Measurements from ENCODE around the gene LRRC15.
A peak's percentile ranks its signal among the peaks of the same experiment; 100 is the strongest.

The LRRC15 gene

DNA sequence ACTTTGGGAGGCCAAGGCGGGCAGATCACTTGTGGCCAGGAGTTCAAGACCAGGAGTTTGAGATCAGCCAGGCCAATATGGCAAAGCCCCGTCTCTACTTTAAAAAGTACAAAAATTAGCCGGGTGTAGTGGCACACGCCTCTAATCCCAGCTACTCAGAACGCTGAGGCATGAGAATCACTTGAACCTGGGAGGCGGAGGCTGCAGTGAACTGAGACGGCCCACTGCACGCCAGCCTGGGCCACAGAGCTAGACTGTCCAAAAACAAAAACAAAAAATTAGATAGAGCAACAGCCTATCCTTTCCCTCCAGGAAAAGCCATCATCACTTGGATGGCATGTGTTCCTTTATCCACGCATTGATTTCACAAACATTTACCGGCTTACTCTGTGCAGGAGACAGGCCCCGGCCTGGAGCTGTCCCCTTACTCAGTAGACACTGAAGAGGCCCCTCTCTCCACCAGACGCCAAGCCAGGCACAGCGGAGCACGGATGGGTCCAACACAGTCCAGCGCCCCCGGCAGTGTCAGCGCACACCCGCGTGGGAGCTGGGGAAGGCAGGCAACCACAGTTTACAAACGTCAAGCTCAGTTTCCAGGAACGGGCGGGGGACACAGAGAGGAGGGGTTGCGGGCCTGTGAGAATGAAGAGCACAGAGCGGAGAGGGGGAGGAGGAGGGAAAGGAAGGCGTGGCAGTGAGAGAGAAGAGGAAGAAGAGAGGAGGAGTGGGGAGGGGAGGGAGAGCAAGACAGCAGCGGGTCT is 26.4 kb upstream of the LRRC15 start:
- H4K91ac ChIP-seq (ENCODE audit: low read depth, low read length): no peak overlapping the region
- no peak overlapping the region for H3K4ac ChIP-seq (ENCODE audit: low read depth, low read length)
- no peaks in the 10 kb centered on the region for H3K36me3 ChIP-seq (ENCODE audit: control insufficient read depth in 1 of 2, insufficient read depth in 2 of 2, low read length in 2 of 2)
- no peaks in the 10 kb centered on the region for H3K79me2 ChIP-seq (ENCODE audit: control insufficient read depth, insufficient read depth, low read length, poor library complexity)
- H3K4me3 ChIP-seq (ENCODE audit: low read depth, low read length): no peak overlapping the region
- H3K18ac ChIP-seq (ENCODE audit: low read length): no peak overlapping the region
- no peak for DNase-seq
- H3K23ac ChIP-seq (ENCODE audit: low read length): no peak overlapping the region
- no peaks in the 10 kb centered on the region for H3K9me3 ChIP-seq (ENCODE audit: insufficient read depth, low read depth, low read length)
- no peak overlapping the region for H3K14ac ChIP-seq (ENCODE audit: low read length)
- no peak overlapping the region for H2BK12ac ChIP-seq (ENCODE audit: low read length)
- no peak overlapping the region for H2BK5ac ChIP-seq (ENCODE audit: low read depth, low read length, poor library complexity)
- H3K27ac ChIP-seq (ENCODE audit: low read depth, low read length): no peak overlapping the region
- no peak overlapping the region for H4K8ac ChIP-seq (ENCODE audit: low read depth, low read length)
- no peak overlapping the region for H3K4me2 ChIP-seq (ENCODE audit: low read length)
- peak overlapping the region; percentile 1 for H2AFZ ChIP-seq (ENCODE audit: insufficient read depth, low read length, poor library complexity)
- WGBS (ENCODE audit: extremely low coverage, insufficient coverage, insufficient read length): no CpG with 5 or more reads among the region's 26 CpGs
- no peaks in the 10 kb centered on the region for H3K4me1 ChIP-seq (ENCODE audit: control insufficient read depth in 1 of 2, insufficient read depth in 2 of 2, low read length in 2 of 2)
- peaks cover 6% of the 10 kb centered on the region for H3K27me3 ChIP-seq (ENCODE audit: insufficient read depth, low read length)
- no peak overlapping the region for H4K12ac ChIP-seq (ENCODE audit: low read depth, low read length)
- H2AK5ac ChIP-seq (ENCODE audit: low read length): no peak overlapping the region
- H3K9ac ChIP-seq (ENCODE audit: low read length): no peak overlapping the region
- H2BK120ac ChIP-seq (ENCODE audit: insufficient read depth, low read length, poor library complexity): no peak overlapping the region
- H3K79me1 ChIP-seq (ENCODE audit: low read length): no peaks in the 10 kb centered on the region

DNA sequence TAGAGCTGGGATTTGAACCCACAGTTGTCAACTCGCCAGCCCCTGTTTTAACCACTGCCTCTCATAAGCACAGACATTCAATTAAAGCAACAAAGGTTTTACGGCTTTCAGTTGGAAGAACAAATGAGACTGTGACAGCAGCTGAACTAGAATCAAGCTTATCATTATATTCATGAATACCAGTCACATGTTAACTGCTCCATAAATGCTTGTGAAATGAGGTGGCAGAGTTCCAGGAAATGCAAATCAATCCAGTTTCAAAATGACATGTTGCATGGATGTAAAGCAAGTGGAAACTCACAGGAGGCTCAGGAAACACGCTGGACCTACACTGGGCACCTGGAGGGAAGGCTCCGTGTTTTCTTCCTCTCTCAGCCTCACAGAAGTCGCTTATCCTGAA is 25.7 kb upstream of the LRRC15 start:
- H3K27me3 ChIP-seq (ENCODE audit: insufficient read depth, low read length): peaks cover 6% of the 10 kb centered on the region

DNA sequence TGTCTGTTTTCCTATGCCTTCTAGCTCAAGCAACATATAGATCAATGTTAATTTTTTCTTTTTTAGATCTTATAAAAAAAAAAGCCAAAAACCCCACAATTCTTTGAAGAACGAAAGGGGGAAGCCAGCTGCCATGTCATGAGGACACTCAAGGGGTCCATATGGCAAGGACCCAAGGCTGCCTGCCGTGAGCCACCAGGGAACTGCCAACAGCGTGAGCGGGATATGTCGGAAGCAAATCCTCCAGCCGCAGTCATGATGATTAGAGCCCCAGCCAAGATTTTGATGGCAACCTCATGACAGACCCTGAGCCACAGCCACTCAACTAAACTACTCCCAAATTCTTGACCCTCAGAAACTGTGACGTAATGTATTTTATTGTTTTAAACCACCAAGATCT is 23.0 kb upstream of the LRRC15 start:
- Histone ChIP-seq H3K9ac (ENCODE audit: low read length) (no peak overlapping the region), H3K79me1 (ENCODE audit: low read length) (no peaks in the 10 kb centered on the region), H4K91ac (ENCODE audit: low read depth, low read length) (no peak overlapping the region), H4K12ac (ENCODE audit: low read depth, low read length) (no peak overlapping the region), H3K4me2 (ENCODE audit: low read length) (no peak overlapping the region), H2BK12ac (ENCODE audit: low read length) (no peak overlapping the region), H3K23ac (ENCODE audit: low read length) (no peak overlapping the region), H3K27me3 (ENCODE audit: insufficient read depth, low read length) (peaks cover 6% of the 10 kb centered on the region), H3K9me3 (ENCODE audit: insufficient read depth, low read depth, low read length) (no peaks in the 10 kb centered on the region), H3K14ac (ENCODE audit: low read length) (no peak overlapping the region), H3K27ac (ENCODE audit: low read depth, low read length) (no peak overlapping the region), H2BK5ac (ENCODE audit: low read depth, low read length, poor library complexity) (no peak overlapping the region), H3K4me1 (ENCODE audit: control insufficient read depth in 1 of 2, insufficient read depth in 2 of 2, low read length in 2 of 2) (no peaks in the 10 kb centered on the region), H3K4ac (ENCODE audit: low read depth, low read length) (no peak overlapping the region), H2BK120ac (ENCODE audit: insufficient read depth, low read length, poor library complexity) (no peak overlapping the region), H3K4me3 (ENCODE audit: low read depth, low read length) (no peak overlapping the region), H3K79me2 (ENCODE audit: control insufficient read depth, insufficient read depth, low read length, poor library complexity) (no peaks in the 10 kb centered on the region), H2AFZ (ENCODE audit: insufficient read depth, low read length, poor library complexity) (no peak overlapping the region), H3K36me3 (ENCODE audit: control insufficient read depth in 1 of 2, insufficient read depth in 2 of 2, low read length in 2 of 2) (no peaks in the 10 kb centered on the region), H2AK5ac (ENCODE audit: low read length) (no peak overlapping the region), H3K18ac (ENCODE audit: low read length) (no peak overlapping the region), H4K8ac (ENCODE audit: low read depth, low read length) (no peak overlapping the region)
- DNase-seq: no peak
- WGBS (ENCODE audit: extremely low coverage, insufficient coverage, insufficient read length): no CpG with 5 or more reads among the region's 7 CpGs

More for the DNA sequence above, 25.7 kb upstream of the LRRC15 start:
- Histone ChIP-seq H3K4me1 (ENCODE audit: control insufficient read depth in 1 of 2, insufficient read depth in 2 of 2, low read length in 2 of 2) (no peaks in the 10 kb centered on the region), H3K36me3 (ENCODE audit: control insufficient read depth in 1 of 2, insufficient read depth in 2 of 2, low read length in 2 of 2) (no peaks in the 10 kb centered on the region), H3K4me2 (ENCODE audit: low read length) (no peak overlapping the region), H3K79me1 (ENCODE audit: low read length) (no peaks in the 10 kb centered on the region), H3K23ac (ENCODE audit: low read length) (no peak overlapping the region), H3K9me3 (ENCODE audit: insufficient read depth, low read depth, low read length) (no peaks in the 10 kb centered on the region), H3K4ac (ENCODE audit: low read depth, low read length) (no peak overlapping the region), H3K4me3 (ENCODE audit: low read depth, low read length) (no peak overlapping the region), H4K8ac (ENCODE audit: low read depth, low read length) (no peak overlapping the region), H2BK5ac (ENCODE audit: low read depth, low read length, poor library complexity) (no peak overlapping the region), H3K27ac (ENCODE audit: low read depth, low read length) (no peak overlapping the region), H3K14ac (ENCODE audit: low read length) (no peak overlapping the region), H2BK120ac (ENCODE audit: insufficient read depth, low read length, poor library complexity) (no peak overlapping the region), H4K12ac (ENCODE audit: low read depth, low read length) (no peak overlapping the region), H2AFZ (ENCODE audit: insufficient read depth, low read length, poor library complexity) (no peak overlapping the region), H3K18ac (ENCODE audit: low read length) (no peak overlapping the region), H4K91ac (ENCODE audit: low read depth, low read length) (no peak overlapping the region), H3K79me2 (ENCODE audit: control insufficient read depth, insufficient read depth, low read length, poor library complexity) (no peaks in the 10 kb centered on the region), H2AK5ac (ENCODE audit: low read length) (no peak overlapping the region), H3K9ac (ENCODE audit: low read length) (no peak overlapping the region), H2BK12ac (ENCODE audit: low read length) (no peak overlapping the region)
- DNase-seq: peak; percentile 33 to 61
- no CpG with 5 or more reads among the region's 5 CpGs for WGBS (ENCODE audit: extremely low coverage, insufficient coverage, insufficient read length)

DNA sequence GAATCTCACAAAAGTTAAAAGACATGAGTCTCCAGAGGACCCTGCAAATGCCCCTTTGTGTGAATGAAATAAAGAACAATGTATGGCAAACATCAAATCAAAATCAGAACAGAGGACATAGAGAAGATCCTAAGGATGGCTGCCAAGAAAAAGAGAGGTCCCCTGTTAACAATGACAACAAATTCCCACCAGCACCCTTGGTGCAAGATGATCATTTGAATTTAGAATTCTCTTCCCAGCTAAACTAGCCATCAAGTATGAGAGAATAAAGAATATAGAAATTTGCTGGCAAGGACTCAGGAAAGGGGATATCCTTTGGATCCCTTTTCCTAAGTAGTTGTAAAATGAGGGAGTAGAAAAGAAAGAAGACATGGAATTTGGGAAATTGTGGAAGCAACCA is 21.3 kb upstream of the LRRC15 start:
- H3K4me1 ChIP-seq (ENCODE audit: control insufficient read depth in 1 of 2, insufficient read depth in 2 of 2, low read length in 2 of 2): peaks cover 0 to under 1% of the 10 kb centered on the region in 2 experiments
- no peak overlapping the region for H2BK12ac ChIP-seq (ENCODE audit: low read length)
- H3K36me3 ChIP-seq (ENCODE audit: control insufficient read depth in 1 of 2, insufficient read depth in 2 of 2, low read length in 2 of 2): no peaks in the 10 kb centered on the region
- H3K14ac ChIP-seq (ENCODE audit: low read length): no peak overlapping the region
- H3K79me1 ChIP-seq (ENCODE audit: low read length): no peaks in the 10 kb centered on the region
- H3K27me3 ChIP-seq (ENCODE audit: insufficient read depth, low read length): no peaks in the 10 kb centered on the region
- no peak overlapping the region for H3K18ac ChIP-seq (ENCODE audit: low read length)
- H3K4me2 ChIP-seq (ENCODE audit: low read length): no peak overlapping the region
- no peak overlapping the region for H3K4me3 ChIP-seq (ENCODE audit: low read depth, low read length)
- H2BK120ac ChIP-seq (ENCODE audit: insufficient read depth, low read length, poor library complexity): no peak overlapping the region
- no peak overlapping the region for H2AK5ac ChIP-seq (ENCODE audit: low read length)
- H3K4ac ChIP-seq (ENCODE audit: low read depth, low read length): no peak overlapping the region
- no peak overlapping the region for H3K9ac ChIP-seq (ENCODE audit: low read length)
- H4K8ac ChIP-seq (ENCODE audit: low read depth, low read length): no peak overlapping the region
- no peak overlapping the region for H4K91ac ChIP-seq (ENCODE audit: low read depth, low read length)
- no peak for DNase-seq
- no peaks in the 10 kb centered on the region for H3K9me3 ChIP-seq (ENCODE audit: insufficient read depth, low read depth, low read length)
- H2BK5ac ChIP-seq (ENCODE audit: low read depth, low read length, poor library complexity): no peak overlapping the region
- H3K23ac ChIP-seq (ENCODE audit: low read length): no peak overlapping the region
- no peak overlapping the region for H3K27ac ChIP-seq (ENCODE audit: low read depth, low read length)
- H4K12ac ChIP-seq (ENCODE audit: low read depth, low read length): no peak overlapping the region
- no peak overlapping the region for H2AFZ ChIP-seq (ENCODE audit: insufficient read depth, low read length, poor library complexity)
- H3K79me2 ChIP-seq (ENCODE audit: control insufficient read depth, insufficient read depth, low read length, poor library complexity): no peaks in the 10 kb centered on the region

Data from trophoblast cell (in vitro differentiated cells and primary cell).